PC-3 (cell line): Measurements from ENCODE around the gene LY6G5C. TPM values are rescaled to one million over a fixed set of nuclear protein-coding genes. Genes with fewer than 3 reads are reported as not detected.

Experiments used
- ATAC-seq: fragments of 200-7000 bp; cut with Tn5 transposase; 2 replicates; pipeline ENCODE4 v1.9.1; 2020; ENCODE audit warnings: mild to moderate bottlenecking, moderate library complexity
- BruUV-seq: library from RNA; stranded (reverse); fragments of 400-500 nt; replicated peaks from 2 replicates; lab custom pipeline; 2021; lab: Mats Ljungman, UMichigan
- CTCF ChIA-PET: fragments of 300-600 bp; sonication (Branson Sonifier 250); formaldehyde crosslinking; loops from one replicate; lab custom pipeline; 2022; ENCODE audit warnings: antibody characterized with exemption; lab: Charles Lee
- POLR2A ChIA-PET: fragments of 300-600 bp; sonication (Branson Sonifier 250); formaldehyde crosslinking; loops from one replicate; lab custom pipeline; 2022; ENCODE audit warnings: antibody characterized with exemption; ENCODE audit not compliant: unreplicated experiment; lab: Charles Lee
- DNase-seq: peaks from one replicate; pipeline ENCODE4 v3.0.0-alpha.2; 2015
- H2AFZ ChIP-seq: fragments of 300-600 bp; sonication (generic); 2 replicates; pipeline ENCODE4 v1.6.0; 2016; ENCODE audit warnings: antibody characterized with exemption, low read length
- H3F3A ChIP-seq: fragments of 300-600 bp; sonication (generic); one replicate; pipeline ENCODE4 v1.6.0; 2017; ENCODE audit warnings: antibody characterized with exemption, low read length, control low read depth, mild to moderate bottlenecking; ENCODE audit not compliant: unreplicated experiment
- H3K27ac ChIP-seq: fragments of 300-600 bp; sonication (generic); 2 replicates; pipeline ENCODE4 v1.5.1; 2016; ENCODE audit warnings: mild to moderate bottlenecking, low read length
- H3K27me3 ChIP-seq: fragments of 300-600 bp; sonication (generic); 2 replicates; pipeline ENCODE4 v1.6.1; 2016; ENCODE audit warnings: low read length, mixed read lengths
- H3K36me3 ChIP-seq: fragments of 300-600 bp; sonication (generic); 2 replicates; pipeline ENCODE4 v1.6.1; 2016; ENCODE audit warnings: low read depth, mixed run types, low read length, mixed read lengths
- H3K4me1 ChIP-seq: fragments of 300-600 bp; sonication (generic); 2 replicates; pipeline ENCODE4 v1.5.1; 2016; ENCODE audit warnings: low read length; ENCODE audit not compliant: insufficient read depth
- H3K4me2 ChIP-seq: fragments of 300-600 bp; sonication (generic); 2 replicates; pipeline ENCODE4 v1.6.0; 2016; ENCODE audit warnings: low read length
- H3K4me3 ChIP-seq: fragments of 300-600 bp; sonication (generic); 2 replicates; pipeline ENCODE4 v1.5.1; 2016; ENCODE audit warnings: mild to moderate bottlenecking, low read length, mixed read lengths
- H3K79me2 ChIP-seq: fragments of 300-600 bp; sonication (generic); 2 replicates; pipeline ENCODE4 v1.6.1; 2017; ENCODE audit warnings: low read length, mixed read lengths
- H3K9ac ChIP-seq: fragments of 300-600 bp; sonication (generic); 2 replicates; pipeline ENCODE4 v1.6.0; 2016; ENCODE audit warnings: mild to moderate bottlenecking, low read length
- H3K9me2 ChIP-seq: fragments of 300-600 bp; sonication (generic); replicated peaks from 2 replicates; pipeline ENCODE4 v1.6.1; 2016; ENCODE audit warnings: mixed run types, low read length, mixed read lengths
- H3K9me3 ChIP-seq: fragments of 300-600 bp; sonication (generic); 2 replicates; pipeline ENCODE4 v1.6.1; 2016; ENCODE audit warnings: low read length, mixed read lengths
- H4K20me1 ChIP-seq: fragments of 300-600 bp; sonication (generic); 2 replicates; pipeline ENCODE4 v1.6.1; 2016; ENCODE audit warnings: low read length, mixed read lengths
- EZH2 ChIP-seq: fragments of 300-600 bp; sonication (generic); IDR thresholded peaks from one replicate; pipeline ENCODE4 v1.6.1; 2017; ENCODE audit warnings: antibody characterized with exemption, mild to moderate bottlenecking, low read length; ENCODE audit not compliant: unreplicated experiment
- EZH2phosphoT487 ChIP-seq: fragments of 300-600 bp; sonication (generic); IDR thresholded peaks from 2 replicates; pipeline ENCODE4 v1.6.1; 2018; ENCODE audit warnings: mild to moderate bottlenecking, antibody characterized with exemption, low read length, borderline replicate concordance
- intact Hi-C: fragments of 100-400 bp; cut with micrococcal nuclease; formaldehyde crosslinking; loops from 2 replicates; pipeline ENCODE4 v1.9.0; 2023
- total RNA-seq: library from RNA; depleted of rRNA; stranded (reverse); fragments of >200 nt; gene quantifications from 2 replicates; pipeline ENCODE4 v1.2.3, GENCODE V29; 2014
- TF ChIP-seq, protein P1 (sequence below): fragments of 300-600 bp; sonication (generic); conservative IDR thresholded peaks from 2 replicates; pipeline ENCODE4 v1.5.1; 2017; ENCODE audit warnings: antibody characterized with exemption, low read depth, mild to moderate bottlenecking, low read length

The LY6G5C gene
- total RNA-seq, 1 experiment from 2014 or later: 1.8 TPM

DNA sequence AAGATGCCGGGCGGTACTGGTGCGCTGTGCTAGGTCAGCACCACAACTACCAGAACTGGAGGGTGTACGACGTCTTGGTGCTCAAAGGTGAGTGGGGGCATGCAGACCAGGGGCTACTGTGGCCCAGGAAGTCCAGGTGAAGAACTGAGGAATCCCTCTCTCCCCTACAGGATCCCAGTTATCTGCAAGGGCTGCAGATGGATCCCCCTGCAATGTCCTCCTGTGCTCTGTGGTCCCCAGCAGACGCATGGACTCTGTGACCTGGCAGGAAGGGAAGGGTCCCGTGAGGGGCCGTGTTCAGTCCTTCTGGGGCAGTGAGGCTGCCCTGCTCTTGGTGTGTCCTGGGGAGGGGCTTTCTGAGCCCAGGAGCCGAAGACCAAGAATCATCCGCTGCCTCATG, 26.8 kb upstream of the LY6G5C start:
- H3K4me3 ChIP-seq: no peak overlapping the region
- H3K27me3 ChIP-seq: no peaks in the 10 kb centered on the region
- ChIA-PET POLR2A (no interaction called here), CTCF (no interaction called here)
- no peak overlapping the region for H3K27ac ChIP-seq
- H3K4me2 ChIP-seq: no peak overlapping the region
- ATAC-seq (no peak), DNase-seq (no peak)
- intact Hi-C loops: no loop called here
- H2AFZ ChIP-seq: no peak overlapping the region
- no peaks in the 10 kb centered on the region for H3F3A ChIP-seq
- no peaks in the 10 kb centered on the region for H4K20me1 ChIP-seq
- no peaks in the 10 kb centered on the region for H3K4me1 ChIP-seq
- H3K36me3 ChIP-seq: no peaks in the 10 kb centered on the region
- no TSS peak for BruUV-seq
- H3K79me2 ChIP-seq: peaks cover 3% of the 10 kb centered on the region
- H3K9me2 ChIP-seq: no peaks in the 10 kb centered on the region
- no peak overlapping the region for H3K9ac ChIP-seq
- H3K9me3 ChIP-seq: no peaks in the 10 kb centered on the region
- no peak for TF ChIP-seq EZH2phosphoT487
- TF ChIP-seq, protein P1, sequence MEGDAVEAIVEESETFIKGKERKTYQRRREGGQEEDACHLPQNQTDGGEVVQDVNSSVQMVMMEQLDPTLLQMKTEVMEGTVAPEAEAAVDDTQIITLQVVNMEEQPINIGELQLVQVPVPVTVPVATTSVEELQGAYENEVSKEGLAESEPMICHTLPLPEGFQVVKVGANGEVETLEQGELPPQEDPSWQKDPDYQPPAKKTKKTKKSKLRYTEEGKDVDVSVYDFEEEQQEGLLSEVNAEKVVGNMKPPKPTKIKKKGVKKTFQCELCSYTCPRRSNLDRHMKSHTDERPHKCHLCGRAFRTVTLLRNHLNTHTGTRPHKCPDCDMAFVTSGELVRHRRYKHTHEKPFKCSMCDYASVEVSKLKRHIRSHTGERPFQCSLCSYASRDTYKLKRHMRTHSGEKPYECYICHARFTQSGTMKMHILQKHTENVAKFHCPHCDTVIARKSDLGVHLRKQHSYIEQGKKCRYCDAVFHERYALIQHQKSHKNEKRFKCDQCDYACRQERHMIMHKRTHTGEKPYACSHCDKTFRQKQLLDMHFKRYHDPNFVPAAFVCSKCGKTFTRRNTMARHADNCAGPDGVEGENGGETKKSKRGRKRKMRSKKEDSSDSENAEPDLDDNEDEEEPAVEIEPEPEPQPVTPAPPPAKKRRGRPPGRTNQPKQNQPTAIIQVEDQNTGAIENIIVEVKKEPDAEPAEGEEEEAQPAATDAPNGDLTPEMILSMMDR: no peak
- no peak for TF ChIP-seq EZH2

DNA sequence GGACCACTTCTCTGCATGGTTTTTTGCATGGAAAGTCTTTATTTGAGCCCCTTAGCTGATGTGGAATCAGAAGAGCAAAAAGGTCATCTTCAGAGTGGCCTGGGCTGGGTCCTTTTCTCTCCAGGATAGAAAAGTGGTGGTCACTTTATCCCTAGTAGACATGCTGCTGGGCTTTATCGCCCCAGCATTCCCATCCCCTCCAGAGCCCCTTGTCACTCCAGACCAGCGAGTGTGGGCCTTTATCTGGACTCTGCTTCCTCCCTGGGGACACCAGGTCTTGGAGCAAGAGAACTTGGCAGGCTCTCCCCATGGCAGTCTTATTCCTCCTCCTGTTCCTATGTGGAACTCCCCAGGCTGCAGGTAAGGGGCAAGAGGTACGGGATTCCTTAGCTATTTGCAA, 25.7 kb upstream of the LY6G5C start, which contains the start of gene LY6G6F:
TSS of gene LY6G6F (plus strand) at position 268 of the 400 bp plus-strand sequence. CDS start at position 309, 41 bp downstream.
- no peak within 1 kb of the TSS for H3K4me3 ChIP-seq
- H3K79me2 ChIP-seq: peaks cover 14% of the 10 kb centered on the region
- H3K4me2 ChIP-seq: no peak within 1 kb of the TSS
- H3K9ac ChIP-seq: no peak within 1 kb of the TSS
- no peak within 1 kb of the TSS for H2AFZ ChIP-seq
- H3K4me1 ChIP-seq: peaks cover 6% of the 10 kb centered on the region
- H4K20me1 ChIP-seq: no peaks in the 10 kb centered on the region
- DNase-seq: no peak
- no peaks in the 10 kb centered on the region for H3F3A ChIP-seq
- no peak within 1 kb of the TSS for H3K27ac ChIP-seq
- no peak for ATAC-seq
- no peaks in the 10 kb centered on the region for H3K27me3 ChIP-seq
- ChIA-PET POLR2A (no interaction called here), CTCF (no interaction called here)
- no peaks in the 10 kb centered on the region for H3K9me2 ChIP-seq
- BruUV-seq: no TSS peak
- intact Hi-C loops: no loop called here
- TF ChIP-seq EZH2: no peak
- TF ChIP-seq EZH2phosphoT487: no peak
- TF ChIP-seq, protein P1: no peak
- no peaks in the 10 kb centered on the region for H3K9me3 ChIP-seq
- H3K36me3 ChIP-seq: no peaks in the 10 kb centered on the region

GRCh38 chr6:31705931-31706330, 25.1 kb upstream of the LY6G5C start:
- Histone ChIP-seq H3K27me3 (no peaks in the 10 kb centered on the region), H3K27ac (no peak overlapping the region), H3K36me3 (no peaks in the 10 kb centered on the region), H2AFZ (no peak overlapping the region), H4K20me1 (no peaks in the 10 kb centered on the region), H3K9me2 (no peaks in the 10 kb centered on the region), H3K9ac (no peak overlapping the region), H3F3A (no peaks in the 10 kb centered on the region), H3K4me2 (no peak overlapping the region), H3K79me2 (peaks cover 21% of the 10 kb centered on the region), H3K9me3 (no peaks in the 10 kb centered on the region), H3K4me3 (no peak overlapping the region), H3K4me1 (peaks cover 10% of the 10 kb centered on the region)
- ChIA-PET CTCF (no interaction called here), POLR2A (no interaction called here)
- TF ChIP-seq, protein P1: no peak
- TF ChIP-seq EZH2phosphoT487: no peak
- TF ChIP-seq EZH2: no peak
- no peak for ATAC-seq
- no peak for DNase-seq
- BruUV-seq: no TSS peak
- intact Hi-C loops: no loop called here
